Measurements from ENCODE around the gene CNTN2. TPM values are rescaled to one million over a fixed set of nuclear protein-coding genes. Genes with fewer than 3 reads are reported as not detected.

The CNTN2 gene
- polyA plus RNA-seq, 1 experiment, result not detected

DNA sequence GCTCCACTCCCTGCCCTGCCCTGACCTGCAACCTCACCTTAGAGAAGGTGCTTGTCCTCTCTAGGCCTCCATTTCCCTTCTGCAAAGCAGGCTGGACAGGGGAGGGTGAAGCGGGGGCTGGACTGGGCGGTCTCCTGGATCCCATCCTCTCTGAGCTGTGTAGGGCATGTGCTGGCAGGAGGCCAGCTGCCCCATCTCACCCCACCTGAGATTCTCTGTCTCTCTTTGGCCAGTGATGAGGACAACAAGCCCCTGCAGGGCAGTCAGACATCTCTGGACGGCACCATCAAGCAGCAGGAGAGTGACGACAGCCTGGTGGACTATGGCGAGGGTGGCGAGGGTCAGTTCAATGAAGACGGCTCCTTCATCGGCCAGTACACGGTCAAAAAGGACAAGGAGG, 26.9 kb upstream of the CNTN2 start:
- Histone ChIP-seq H3K9me3 (ENCODE audit: control insufficient read depth, insufficient read depth, low read length) (no peaks in the 10 kb centered on the region), H3K27me3 (ENCODE audit: control insufficient read depth, insufficient read depth, low read length) (peaks cover 47% of the 10 kb centered on the region)
- CTCF ChIA-PET, result no interaction called here

DNA sequence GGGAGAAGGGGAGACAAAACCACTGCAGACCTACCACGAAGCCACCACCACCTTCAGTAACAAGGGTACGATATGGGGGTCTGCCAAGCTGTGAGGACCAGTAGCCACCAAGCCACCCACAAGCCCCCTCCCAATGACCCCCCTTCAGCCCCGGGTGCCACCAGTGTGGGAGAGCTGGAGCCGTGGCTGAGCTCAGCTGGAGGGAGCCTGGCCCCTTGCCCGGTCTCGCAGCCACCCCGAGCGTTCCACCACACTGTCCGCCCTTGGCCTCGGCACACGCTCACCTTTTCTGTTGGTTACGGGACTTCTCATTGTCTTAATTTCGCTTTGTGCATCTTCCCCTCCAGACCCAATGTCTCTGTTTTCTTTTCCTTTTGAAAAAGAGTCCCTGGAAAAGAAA, 26.4 kb upstream of the CNTN2 start:
- CTCF ChIA-PET, result no interaction called here
- no peak for DNase-seq (ENCODE audit: low read depth, low spot score)
- Histone ChIP-seq H3K4me3 (ENCODE audit: low read depth, low read length) (no peak overlapping the region), H3K27ac (ENCODE audit: low read depth, low read length) (no peak overlapping the region), H3K27me3 (ENCODE audit: control insufficient read depth, insufficient read depth, low read length) (peaks cover 47% of the 10 kb centered on the region), H3K9me3 (ENCODE audit: control insufficient read depth, insufficient read depth, low read length) (no peaks in the 10 kb centered on the region)
- POLR2A ChIA-PET, result no interaction called here
- TF ChIP-seq, protein P1, sequence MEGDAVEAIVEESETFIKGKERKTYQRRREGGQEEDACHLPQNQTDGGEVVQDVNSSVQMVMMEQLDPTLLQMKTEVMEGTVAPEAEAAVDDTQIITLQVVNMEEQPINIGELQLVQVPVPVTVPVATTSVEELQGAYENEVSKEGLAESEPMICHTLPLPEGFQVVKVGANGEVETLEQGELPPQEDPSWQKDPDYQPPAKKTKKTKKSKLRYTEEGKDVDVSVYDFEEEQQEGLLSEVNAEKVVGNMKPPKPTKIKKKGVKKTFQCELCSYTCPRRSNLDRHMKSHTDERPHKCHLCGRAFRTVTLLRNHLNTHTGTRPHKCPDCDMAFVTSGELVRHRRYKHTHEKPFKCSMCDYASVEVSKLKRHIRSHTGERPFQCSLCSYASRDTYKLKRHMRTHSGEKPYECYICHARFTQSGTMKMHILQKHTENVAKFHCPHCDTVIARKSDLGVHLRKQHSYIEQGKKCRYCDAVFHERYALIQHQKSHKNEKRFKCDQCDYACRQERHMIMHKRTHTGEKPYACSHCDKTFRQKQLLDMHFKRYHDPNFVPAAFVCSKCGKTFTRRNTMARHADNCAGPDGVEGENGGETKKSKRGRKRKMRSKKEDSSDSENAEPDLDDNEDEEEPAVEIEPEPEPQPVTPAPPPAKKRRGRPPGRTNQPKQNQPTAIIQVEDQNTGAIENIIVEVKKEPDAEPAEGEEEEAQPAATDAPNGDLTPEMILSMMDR (IDR thresholded peaks at IDR 0.05; ENCODE audit: low read depth, low read length), result no peak

More for the DNA sequence above, 26.9 kb upstream of the CNTN2 start:
- TF ChIP-seq, protein P1 (IDR thresholded peaks at IDR 0.05; ENCODE audit: low read depth, low read length), result no peak
- H3K27ac ChIP-seq (ENCODE audit: low read depth, low read length), result no peak overlapping the region
- H3K4me3 ChIP-seq (ENCODE audit: low read depth, low read length), result no peak overlapping the region
- POLR2A ChIA-PET, result no interaction called here
- no peak for DNase-seq (ENCODE audit: low read depth, low spot score)

DNA sequence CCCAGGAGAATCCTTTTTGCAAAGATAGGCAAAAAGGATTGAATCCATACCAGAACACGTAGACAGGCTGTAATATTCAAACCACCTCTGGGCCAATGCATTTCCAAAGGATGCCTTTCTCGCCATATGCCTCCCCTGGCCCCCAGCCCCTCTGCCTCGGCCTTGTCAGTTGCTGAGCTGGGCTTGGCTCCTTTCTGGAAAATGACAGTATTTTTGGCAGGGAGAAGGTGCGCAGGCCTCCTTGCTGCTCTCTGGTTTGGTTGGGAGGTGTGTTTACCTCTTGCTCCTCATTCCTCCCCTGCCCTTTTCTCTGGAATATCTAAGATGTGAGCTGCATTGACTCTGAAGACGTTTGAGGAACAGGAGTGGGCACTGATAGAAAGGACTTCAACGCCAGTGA, 26.0 kb upstream of the CNTN2 start:
- ChIA-PET POLR2A (no interaction called here), CTCF (no interaction called here)
- Histone ChIP-seq H3K27me3 (ENCODE audit: control insufficient read depth, insufficient read depth, low read length) (peaks cover 50% of the 10 kb centered on the region), H3K9me3 (ENCODE audit: control insufficient read depth, insufficient read depth, low read length) (no peaks in the 10 kb centered on the region), H3K27ac (ENCODE audit: low read depth, low read length) (no peak overlapping the region), H3K4me3 (ENCODE audit: low read depth, low read length) (no peak overlapping the region)
- TF ChIP-seq, protein P1 (IDR thresholded peaks at IDR 0.05; ENCODE audit: low read depth, low read length), result no peak
- no peak for DNase-seq (ENCODE audit: low read depth, low spot score)

- Histone ChIP-seq H3K27me3 (ENCODE audit: control insufficient read depth, insufficient read depth, low read length) (peaks cover 43% of the 10 kb centered on the region), H3K4me3 (ENCODE audit: low read depth, low read length) (no peak overlapping the region), H3K27ac (ENCODE audit: low read depth, low read length) (no peak overlapping the region), H3K9me3 (ENCODE audit: control insufficient read depth, insufficient read depth, low read length) (no peaks in the 10 kb centered on the region)
- CTCF ChIA-PET, result no interaction called here
- DNase-seq (ENCODE audit: low read depth, low spot score), result no peak
- POLR2A ChIA-PET, result no interaction called here
- TF ChIP-seq, protein P1 (IDR thresholded peaks at IDR 0.05; ENCODE audit: low read depth, low read length), result no peak
These were observed 25.2 kb upstream of the CNTN2 start for GRCh38 chr1:205017766-205018165.

- no peak for DNase-seq (ENCODE audit: low read depth, low spot score)
- TF ChIP-seq, protein P1 (IDR thresholded peaks at IDR 0.05; ENCODE audit: low read depth, low read length), result no peak
- Histone ChIP-seq H3K9me3 (ENCODE audit: control insufficient read depth, insufficient read depth, low read length) (no peaks in the 10 kb centered on the region), H3K4me3 (ENCODE audit: low read depth, low read length) (no peak overlapping the region), H3K27me3 (ENCODE audit: control insufficient read depth, insufficient read depth, low read length) (peaks cover 38% of the 10 kb centered on the region), H3K27ac (ENCODE audit: low read depth, low read length) (no peak overlapping the region)
- ChIA-PET POLR2A (no interaction called here), CTCF (interaction anchor here (0.6 kb wide), 1 partner anchor 511 kb away, joined by 3 read pairs; no protein-coding TSS in a partner anchor)
These were observed 24.6 kb upstream of the CNTN2 start for GRCh38 chr1:205018381-205018780.

Measured in AG04450 (cell line).